Right lobe of liver (tissue), 6 donors: ENCODE results near the gene RBP3. TPM values are rescaled to one million over a fixed set of nuclear protein-coding genes. Genes with fewer than 3 reads are reported as not detected.

Experiments used
- ATAC-seq, 4 donors: fragments of 200-7000 bp; cut with Tn5 transposase; one replicate each; pipeline ENCODE4 v1.9.1; 2020; ENCODE audit warnings: mild to moderate bottlenecking in 4 of 4, moderate library complexity in 4 of 4
- DNase-seq, 3 donors: peaks; one replicate each; pipeline ENCODE4 v3.0.0-alpha.2; 2020
- H3K27ac ChIP-seq, 3 donors: fragments of 200-600 bp; one replicate each; pipeline ENCODE4 v1.8.0; 2022
- H3K27me3 ChIP-seq, 2 donors: fragments of 200-600 bp; one replicate each; pipeline ENCODE4 v1.8.0; 2022
- H3K36me3 ChIP-seq, 4 donors: fragments of 200-600 bp; sonication (generic) in 1 of 4; one replicate each; pipeline versions ENCODE4 v1.5.1 to v1.8.0; 2017 to 2022; ENCODE audit warnings: control low read depth in 1 of 4
- H3K4me1 ChIP-seq, 4 donors: fragments of 200-600 bp; sonication (generic) in 1 of 4; one replicate each; pipeline versions ENCODE4 v1.5.1 to v1.8.0; 2017 to 2022; ENCODE audit warnings: control low read depth in 1 of 4
- H3K4me3 ChIP-seq, 3 donors: fragments of 200-600 bp; one replicate each; pipeline ENCODE4 v1.8.0; 2022
- H3K9me3 ChIP-seq, 4 donors: fragments of 200-600 bp; sonication (generic) in 1 of 4; one replicate each; pipeline versions ENCODE4 v1.5.1 to v1.8.0; 2017 to 2022; ENCODE audit warnings: control low read depth in 1 of 4
- CTCF ChIP-seq, 4 donors: fragments of 200-600 bp in 3 of 4; fragments of 450-650 bp in 1 of 4; IDR thresholded peaks; one replicate each; pipeline versions ENCODE4 v1.5.1 to v1.8.0; 2016 to 2022; ENCODE audit warnings: antibody characterized with exemption in 4 of 4, mild to moderate bottlenecking in 2 of 4
- POLR2A ChIP-seq: fragments of 450-650 bp; IDR thresholded peaks from one replicate; pipeline ENCODE4 v1.6.1; 2017; ENCODE audit warnings: antibody characterized with exemption, mild to moderate bottlenecking
- WGBS: methylation state at CpG from one replicate; pipeline ENCODE4 v1.1.6; 2018; ENCODE audit warnings: low coverage, low lambda C conversion rate; ENCODE audit not compliant: insufficient coverage; ENCODE audit errors: missing lambda C conversion rate; 5-methylcytosine and 5-hydroxymethylcytosine counted together
- intact Hi-C, 2 donors: fragments of 100-400 bp; cut with DNase I; formaldehyde crosslinking; loops; one replicate each; pipeline versions ENCODE4 v1.11.2 to v1.14.1; 2022
- total RNA-seq, 6 experiments: library from RNA; depleted of rRNA in 2 of 6; stranded (reverse); fragments of >200 nt in 2 of 6; fragmentation: NEBNext Ultra II Directional in 3 of 6; extraction: Animal tissue kit (Norgen Biotek cat#: 25700) in 3 of 6; gene quantifications; one replicate each; pipeline versions ENCODE4 v1.1.0 to v1.2.4, GENCODE V29; 2016 to 2023
- donor health status: DM: no; HTN: yes; CAD: no.
- donor health status: DM: no; HTN: no; CAD: no.
- donor health status: DM: no; HTN: no; CAD: no.
- donor health status: DM: no; HTN: yes; CAD: no.
- donor health status: DM: no; HTN: yes; CAD: no.

The RBP3 gene
- total RNA-seq, 6 experiments from 2014 or later, result not detected

- DNase-seq (peak in 1 of 3 donors; percentile 12), ATAC-seq (no peak)
- Histone ChIP-seq H3K4me3 (no peak overlapping the region), H3K9me3 (no peaks in the 10 kb centered on the region), H3K4me1 (no peaks in the 10 kb centered on the region), H3K36me3 (no peaks in the 10 kb centered on the region), H3K27ac (no peak overlapping the region), H3K27me3 (no peaks in the 10 kb centered on the region)
- intact Hi-C loops, result no loop called here
- 67% methylated on average over 5 of the region's 7 CpGs for WGBS
- no peak for TF ChIP-seq POLR2A
- no peak for TF ChIP-seq CTCF (IDR thresholded peaks at IDR 0.05)
Measured at GRCh38 chr10:47371629-47372485, 23.7 kb downstream of the RBP3 start.

DNA sequence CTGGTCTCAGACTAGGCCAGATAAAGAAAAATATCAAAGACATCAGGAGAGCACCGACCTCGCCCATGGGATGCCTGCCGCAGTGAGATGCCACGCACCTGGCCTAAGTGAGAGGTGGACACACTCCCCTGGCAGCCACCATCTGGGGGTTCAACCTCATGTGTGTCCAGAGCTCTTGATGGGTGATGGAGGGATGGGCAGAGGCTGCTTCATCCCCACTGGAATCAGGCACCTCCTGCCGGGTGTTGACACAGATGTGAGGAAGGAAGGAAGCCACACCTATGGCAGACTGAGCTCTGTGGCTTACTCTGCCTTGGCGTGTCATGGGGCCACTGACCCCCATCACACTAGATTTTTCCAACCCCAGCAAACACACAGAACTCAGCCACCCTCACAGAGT lies 24.6 kb downstream of the RBP3 start:
- 60% methylated on average over 3 of the region's 6 CpGs for WGBS
- ATAC-seq (no peak), DNase-seq (peak in 1 of 3 donors; percentile 23)
- H3K36me3 ChIP-seq, result no peaks in the 10 kb centered on the region
- H3K27me3 ChIP-seq, result no peaks in the 10 kb centered on the region
- intact Hi-C loops, result no loop called here
- TF ChIP-seq POLR2A (no peak), CTCF (IDR thresholded peaks at IDR 0.05) (no peak)
- no peaks in the 10 kb centered on the region for H3K4me1 ChIP-seq
- H3K4me3 ChIP-seq, result no peak overlapping the region
- no peaks in the 10 kb centered on the region for H3K9me3 ChIP-seq
- H3K27ac ChIP-seq, result no peak overlapping the region

DNA sequence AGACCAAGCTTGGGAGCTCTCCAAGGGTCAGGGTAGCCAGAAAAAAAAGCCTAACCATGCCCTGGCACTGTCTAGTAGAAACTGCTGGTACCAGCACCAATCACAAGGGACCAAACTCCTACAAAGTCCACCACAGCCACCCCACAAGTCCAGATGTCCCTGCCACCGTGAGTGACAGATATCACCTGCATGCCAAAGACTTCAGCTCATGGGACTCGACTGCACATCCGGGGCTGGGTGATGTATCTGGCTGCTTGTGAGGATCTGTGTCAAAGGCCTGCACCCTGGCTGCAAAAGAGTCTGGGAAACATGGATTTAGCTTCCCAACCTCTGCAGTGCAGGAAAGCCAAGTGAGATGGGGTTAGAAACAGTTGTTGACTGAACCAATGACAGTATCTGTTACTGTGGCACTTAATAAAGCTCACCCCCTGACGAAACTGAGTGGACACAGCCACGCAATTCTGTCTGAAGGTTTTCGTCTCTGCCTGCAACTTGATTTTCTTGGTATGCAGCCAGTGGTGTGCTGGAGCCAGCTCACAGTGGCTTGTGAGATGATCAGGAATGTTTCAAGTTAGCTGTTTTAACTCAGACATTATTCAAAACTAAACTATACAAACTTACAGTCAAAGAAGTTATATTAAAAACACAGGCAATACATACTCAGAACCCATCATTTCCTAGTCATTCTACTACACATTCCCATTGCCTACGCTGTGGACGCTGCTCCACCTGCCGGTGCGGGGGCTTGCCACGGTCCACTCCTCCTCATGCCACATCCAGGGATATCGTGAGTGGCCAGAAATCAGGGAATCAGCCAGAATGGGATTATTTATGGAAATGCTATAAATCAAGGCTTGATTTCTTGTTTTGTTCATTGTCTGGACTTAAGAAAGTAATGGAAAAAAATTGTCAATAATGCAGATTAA lies 26.7 kb downstream of the RBP3 start:
- TF ChIP-seq CTCF (IDR thresholded peaks at IDR 0.05) (no peak), POLR2A (no peak)
- no peak overlapping the region for H3K27ac ChIP-seq
- WGBS, result 67% methylated on average over 9 of the region's 12 CpGs
- no peak overlapping the region for H3K4me3 ChIP-seq
- no peaks in the 10 kb centered on the region for H3K9me3 ChIP-seq
- H3K27me3 ChIP-seq, result no peaks in the 10 kb centered on the region
- intact Hi-C loops, result no loop called here
- DNase-seq (peak in 1 of 3 donors; percentile 28), ATAC-seq (no peak)
- H3K36me3 ChIP-seq, result no peaks in the 10 kb centered on the region
- H3K4me1 ChIP-seq, result no peaks in the 10 kb centered on the region

DNA sequence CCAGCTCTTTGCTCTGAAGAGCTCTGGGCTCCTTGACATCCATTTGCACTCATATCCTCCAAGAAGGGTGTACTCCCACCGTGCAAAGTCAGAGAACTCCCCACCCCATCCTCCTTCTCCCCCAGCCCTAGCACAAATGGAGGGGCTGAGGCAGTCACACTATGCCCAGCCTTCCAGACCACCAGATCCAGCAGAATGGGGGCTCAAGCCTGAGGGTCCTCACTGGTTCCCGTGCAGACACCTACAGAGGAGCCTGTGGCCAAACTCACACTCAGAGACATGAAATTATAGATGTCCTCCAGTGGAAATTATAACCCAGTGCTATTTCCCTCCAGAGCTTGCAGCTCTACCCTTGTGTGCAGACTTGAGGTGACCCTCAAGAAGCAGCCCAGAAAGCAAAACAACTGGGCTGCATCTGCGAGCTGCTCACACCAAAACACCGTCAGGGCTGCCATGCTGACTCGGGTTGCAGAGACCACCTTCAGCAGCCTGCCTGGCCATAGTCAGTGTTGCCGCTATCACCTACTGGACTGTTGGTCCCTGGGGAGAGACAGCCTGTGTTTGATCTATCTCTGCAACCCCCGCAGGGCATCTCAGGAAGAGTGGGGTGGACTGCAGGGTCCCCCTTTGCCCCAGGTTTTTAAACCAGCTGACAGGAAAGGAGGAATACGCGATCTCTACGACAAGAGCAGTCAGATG lies 28.5 kb downstream of the RBP3 start:
- Histone ChIP-seq H3K4me3 (no peak overlapping the region), H3K27me3 (no peaks in the 10 kb centered on the region), H3K9me3 (no peaks in the 10 kb centered on the region), H3K36me3 (no peaks in the 10 kb centered on the region), H3K4me1 (no peaks in the 10 kb centered on the region), H3K27ac (no peak overlapping the region)
- TF ChIP-seq POLR2A (no peak), CTCF (IDR thresholded peaks at IDR 0.05) (no peak)
- intact Hi-C loops, result no loop called here
- no peak for DNase-seq
- WGBS, result 60% methylated on average over 3 of the region's 10 CpGs
- no peak for ATAC-seq
